HepG2 (cell line): ENCODE measurements around the gene SEC14L1. TPM values are rescaled to one million over a fixed set of nuclear protein-coding genes. Genes with fewer than 3 reads are reported as not detected.

Source experiments
- ATAC-seq: fragments of 200-7000 bp; cut with Tn5 transposase; 3 replicates; pipeline ENCODE4 v1.9.1; 2020; ENCODE audit warnings: mild to moderate bottlenecking, moderate library complexity
- BruUV-seq: library from RNA; stranded (reverse); fragments of 400-500 nt; replicated peaks from 2 replicates; lab custom pipeline; 2021; lab: Mats Ljungman, UMichigan
- CTCF ChIA-PET: fragments of 300-600 bp; formaldehyde crosslinking; extraction: SDS; loops from one replicate; lab custom pipeline; 2021; ENCODE audit warnings: low total read pairs, inconsistent platforms, low intra/inter-chr PET ratio; lab: Yijun Ruan, JAX
- POLR2A ChIA-PET: fragments of 350-600 bp; sonication (Branson Sonifier 250); formaldehyde crosslinking; loops from one replicate; lab custom pipeline; 2020; ENCODE audit warnings: antibody characterized with exemption, inconsistent platforms; lab: Yijun Ruan, JAX
- DNase-seq: peaks from one replicate; pipeline ENCODE4 v3.0.0-alpha.2; 2015; ENCODE audit warnings: low spot score
- FAIRE-seq: peaks from 3 replicates; lab custom pipeline; 2011; peaks lifted over from hg19 to GRCh38; lab: Jason Lieb, UNC
- H2AFZ ChIP-seq: one replicate; pipeline ENCODE4 v1.6.1; 2011; ENCODE audit warnings: low read length, inconsistent platforms
- H3K27ac ChIP-seq: fragments of 300-600 bp; 3 replicates; pipeline ENCODE4 v1.8.0; 2011; ENCODE audit warnings: mixed run types, mild to moderate bottlenecking, mixed read lengths, low read length, inconsistent platforms; ENCODE audit not compliant: insufficient read depth; ENCODE audit errors: extremely low read length
- H3K27me3 ChIP-seq, 2 experiments: fragments of 200-600 bp in 1 of 2; 2 replicates in 1 of 2; 3 replicates in 1 of 2; pipeline versions ENCODE4 v1.6.0 to v1.8.0; 2011; ENCODE audit warnings: low read length in 2 of 2, mild to moderate bottlenecking in 2 of 2, moderate library complexity in 2 of 2, inconsistent platforms in 1 of 2; ENCODE audit not compliant: insufficient read depth in 2 of 2, control insufficient read depth in 1 of 2
- H3K36me3 ChIP-seq, 2 experiments: fragments of 200-600 bp in 1 of 2; replicated peaks in 1 of 2; 2 replicates in 1 of 2; 3 replicates in 1 of 2; pipeline versions ENCODE4 v1.5.1 to v1.8.0; 2011; ENCODE audit warnings: low read length in 2 of 2, inconsistent platforms in 1 of 2; ENCODE audit not compliant: insufficient read depth in 2 of 2, control insufficient read depth in 1 of 2
- H3K4me1 ChIP-seq: 2 replicates; pipeline ENCODE4 v1.5.1; 2012; ENCODE audit warnings: low read length, inconsistent platforms; ENCODE audit not compliant: insufficient read depth
- H3K4me2 ChIP-seq: 2 replicates; pipeline ENCODE4 v1.6.0; 2011; ENCODE audit warnings: low read depth, low read length, inconsistent platforms
- H3K4me3 ChIP-seq, 3 experiments: fragments of 200-600 bp in 1 of 3; sonication (generic), shearing (Covaris generic) in 1 of 3; replicated peaks in 1 of 3; 2 replicates each; pipeline ENCODE4 v1.5.1; 2011 to 2016; ENCODE audit warnings: low read length in 3 of 3, inconsistent platforms in 2 of 3, low read depth in 2 of 3, mild to moderate bottlenecking in 2 of 3, control low read depth in 1 of 3, mixed read lengths in 1 of 3; ENCODE audit not compliant: insufficient read depth in 1 of 3
- H3K79me2 ChIP-seq: one replicate; pipeline ENCODE4 v1.6.1; 2011; ENCODE audit warnings: low read length, inconsistent platforms; ENCODE audit not compliant: insufficient read depth
- H3K9ac ChIP-seq: 2 replicates; pipeline ENCODE4 v1.6.0; 2011; ENCODE audit warnings: mild to moderate bottlenecking, low read depth, low read length, inconsistent platforms; ENCODE audit not compliant: insufficient read depth
- H3K9me3 ChIP-seq: 2 replicates; pipeline ENCODE4 v1.5.1; 2012; ENCODE audit warnings: mild to moderate bottlenecking, low read length
- H4K20me1 ChIP-seq: 2 replicates; pipeline ENCODE4 v1.6.0; 2011; ENCODE audit warnings: inconsistent platforms, mild to moderate bottlenecking, low read length, moderate library complexity; ENCODE audit not compliant: insufficient read depth
- ARNTL ChIP-seq: sonication (generic); formaldehyde crosslinking; IDR thresholded peaks from 2 replicates; pipeline ENCODE4 v1.4.0; 2020; ENCODE audit warnings: mild to moderate bottlenecking, missing genetic modification reagents
- CBX2 ChIP-seq, 2 experiments: fragments of 200-600 bp in 1 of 2; sonication (generic); formaldehyde crosslinking in 1 of 2; IDR thresholded peaks; 2 replicates each; pipeline versions ENCODE4 v1.7.0 to v1.8.1; 2018 to 2022; ENCODE audit warnings: low read depth in 2 of 2, low read length in 1 of 2, mild to moderate bottlenecking in 1 of 2, missing genetic modification reagents in 1 of 2
- FLYWCH1 ChIP-seq: sonication (generic); formaldehyde crosslinking; IDR thresholded peaks from 2 replicates; pipeline ENCODE4 v1.8.1; 2023; ENCODE audit warnings: mild to moderate bottlenecking, missing genetic modification reagents
- NR2F6 ChIP-seq, 2 experiments: IDR thresholded peaks; 2 replicates each; pipeline ENCODE4 v1.6.1; 2016; ENCODE audit warnings: antibody characterized with exemption in 1 of 2, mild to moderate bottlenecking in 1 of 2
- NRL ChIP-seq: sonication (generic); formaldehyde crosslinking; IDR thresholded peaks from 2 replicates; pipeline ENCODE4 v1.5.0; 2020; ENCODE audit warnings: missing genetic modification reagents, mild to moderate bottlenecking, moderate library complexity, borderline replicate concordance
- RELA ChIP-seq: sonication (generic); formaldehyde crosslinking; IDR thresholded peaks from 2 replicates; pipeline ENCODE4 v1.4.0; 2020; ENCODE audit warnings: missing genetic modification reagents
- TAF1 ChIP-seq: sonication (generic); formaldehyde crosslinking; IDR thresholded peaks from 2 replicates; pipeline ENCODE4 v1.4.0; 2020; ENCODE audit warnings: missing genetic modification reagents
- TERF1 ChIP-seq: sonication (generic); formaldehyde crosslinking; IDR thresholded peaks from 2 replicates; pipeline ENCODE4 v1.8.0; 2022; ENCODE audit warnings: mild to moderate bottlenecking, missing genetic modification reagents, moderate library complexity
- ZFAT ChIP-seq: sonication (generic); formaldehyde crosslinking; conservative IDR thresholded peaks from 2 replicates; pipeline ENCODE4 v1.8.1; 2023; ENCODE audit warnings: missing genetic modification reagents, inconsistent platforms
- ZNF337 ChIP-seq: sonication (generic); formaldehyde crosslinking; IDR thresholded peaks from 2 replicates; pipeline ENCODE4 v1.5.1; 2020; ENCODE audit warnings: missing genetic modification reagents, low read depth, mild to moderate bottlenecking, borderline replicate concordance
- ZNF615 ChIP-seq: sonication (generic); formaldehyde crosslinking; IDR thresholded peaks from 2 replicates; pipeline ENCODE4 v1.5.0; 2020; ENCODE audit warnings: mild to moderate bottlenecking, missing genetic modification reagents, borderline replicate concordance
- WGBS: methylation state at CpG from one replicate; pipeline ENCODE4 v1.1.6; 2017; ENCODE audit warnings: low lambda C conversion rate; 5-methylcytosine and 5-hydroxymethylcytosine counted together
- in situ Hi-C: cut with HindIII; loops from 2 replicates; pipeline ENCODE4 v1.10.0; 2017; ENCODE audit warnings: low pct_unique_long_range_greater_than_20kb; ENCODE audit not compliant: extremely low pct_ligation_motif_present
- intact Hi-C: fragments of 100-400 bp; cut with micrococcal nuclease; formaldehyde crosslinking; loops from one replicate; pipeline ENCODE4 v1.10.0; 2022; ENCODE audit not compliant: unreplicated experiment
- polyA plus RNA-seq, 8 experiments: library from polyadenylated mRNA; depleted of rRNA in 3 of 8; stranded (reverse) in 7 of 8; unstranded in 1 of 8; fragments of >200 nt; fragmentation: Illumina TruSeq in 4 of 8; extraction: Trizol in 4 of 8; gene quantifications; 2 replicates each; pipeline versions ENCODE4 v1.2.1 to v1.2.3, GENCODE V29; 2011 to 2016; ENCODE audit warnings: low read depth in 4 of 8, missing spikeins in 1 of 8, mixed read lengths in 1 of 8; ENCODE audit not compliant: insufficient read depth in 1 of 8
- total RNA-seq, 5 experiments: library from RNA; depleted of rRNA; stranded (reverse); fragments of >200 nt; fragmentation: Illumina TruSeq; extraction: Trizol; gene quantifications; 2 replicates each; pipeline ENCODE4 v1.2.3, GENCODE V29; 2016; ENCODE audit warnings: low read depth in 1 of 5
- TF ChIP-seq, protein P1 (sequence below): sonication (generic); formaldehyde crosslinking; conservative IDR thresholded peaks from 2 replicates; pipeline ENCODE4 v1.4.0; 2020; ENCODE audit warnings: missing genetic modification reagents

SEC14L1 gene
- total and polyA plus RNA-seq, 2 of the 13 experiments (the other 11 are each of a cell fraction or from before 2014, with no cell fraction given) = 26.3 to 43.9 TPM

DNA sequence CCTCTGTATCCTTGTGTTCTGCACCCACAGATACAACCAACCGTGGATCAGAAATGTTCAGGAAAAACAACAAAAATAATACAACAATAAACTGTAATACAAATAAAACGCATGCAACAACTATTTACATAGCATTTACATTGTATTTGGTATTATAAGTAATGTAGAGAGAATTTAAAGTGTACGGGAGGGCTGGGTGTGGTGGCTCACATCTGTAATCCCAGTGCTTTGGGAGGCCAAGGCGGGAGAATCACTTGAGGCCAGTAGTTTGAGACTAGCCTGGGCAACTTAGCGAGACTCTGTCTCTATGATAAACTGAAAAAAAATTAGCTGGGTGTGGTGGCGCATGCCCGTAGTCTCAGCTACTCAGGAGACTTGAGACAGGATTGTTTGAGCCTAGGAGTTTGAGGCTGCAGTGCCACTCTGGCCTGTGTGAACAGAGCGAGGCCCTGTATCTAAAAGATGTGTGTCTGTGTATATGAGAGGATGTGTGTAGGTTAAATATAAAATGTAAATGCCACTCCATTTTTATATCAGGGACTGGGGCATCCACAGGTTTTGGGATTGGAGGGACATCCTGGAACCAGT is 13.3 kb downstream of the SEC14L1 start:
- 96% methylated on average over 8 of the region's 8 CpGs for WGBS
- H3K27ac ChIP-seq = no peak overlapping the region
- in situ Hi-C loops (no loop called here), intact Hi-C loops (no loop called here)
- H3K4me1 ChIP-seq = peaks cover 10% of the 10 kb centered on the region
- H3K9me3 ChIP-seq = no peaks in the 10 kb centered on the region
- H3K79me2 ChIP-seq = peaks cover 45% of the 10 kb centered on the region
- no peak overlapping the region for H3K9ac ChIP-seq
- no peak overlapping the region for H2AFZ ChIP-seq
- no peak for ATAC-seq
- TF ChIP-seq ZFAT (CRISPR knock-in tag) (no peak), NRL (CRISPR knock-in tag) (no peak), FLYWCH1 (CRISPR knock-in tag) (no peak), ARNTL (CRISPR knock-in tag) (no peak), ZNF615 (no peak), TAF1 (CRISPR knock-in tag) (no peak), CBX2 (IDR thresholded peaks at IDR 0.05; ENCODE audit: low read depth, low read length) (no peak), CBX2 (CRISPR knock-in tag; IDR thresholded peaks at IDR 0.05; ENCODE audit: low read depth) (no peak), RELA (no peak), NR2F6 (IDR thresholded peaks at IDR 0.05) (no peak), NR2F6 (CRISPR knock-in tag; IDR thresholded peaks at IDR 0.05) (no peak)
- BruUV-seq = no TSS peak
- no peak overlapping the region for H3K4me2 ChIP-seq
- no peak for FAIRE-seq
- peaks cover 8 to 12% of the 10 kb centered on the region in 2 experiments for H3K36me3 ChIP-seq
- H3K4me3 ChIP-seq = no peak overlapping the region
- no peaks in the 10 kb centered on the region for H4K20me1 ChIP-seq
- H3K27me3 ChIP-seq = no peaks in the 10 kb centered on the region
- ChIA-PET CTCF (no interaction called here), POLR2A (no interaction called here)
- DNase-seq = no peak

DNA sequence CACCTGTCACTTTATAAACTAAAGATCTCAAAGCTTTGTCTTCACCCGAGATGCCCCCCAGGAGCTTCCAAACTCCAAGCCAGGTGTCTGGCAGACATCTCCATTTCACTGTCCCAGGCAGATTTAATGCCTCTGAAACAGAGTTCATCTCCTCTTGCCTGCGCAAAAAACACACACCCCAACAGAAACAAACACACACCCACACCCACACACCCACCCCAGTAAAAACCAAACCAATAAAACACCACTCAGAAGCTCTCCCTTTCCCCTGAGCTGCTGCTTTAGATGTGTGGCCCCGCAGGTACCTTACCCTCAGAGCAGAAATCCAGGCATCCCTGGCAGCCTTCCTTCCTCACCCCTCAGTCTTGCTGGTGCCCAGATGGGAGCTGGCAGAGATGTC is 14.4 kb downstream of the SEC14L1 start:
- Histone ChIP-seq H2AFZ (no peak overlapping the region), H3K4me1 (peaks cover 8% of the 10 kb centered on the region), H3K9me3 (no peaks in the 10 kb centered on the region), H3K27ac (no peak overlapping the region), H3K27me3 (no peaks in the 10 kb centered on the region), H3K79me2 (peaks cover 38% of the 10 kb centered on the region), H4K20me1 (no peaks in the 10 kb centered on the region), H3K9ac (no peak overlapping the region), H3K4me2 (no peak overlapping the region), H3K36me3 (peaks cover 6 to 9% of the 10 kb centered on the region in 2 experiments), H3K4me3 (no peak overlapping the region)
- intact Hi-C loops = no loop called here
- DNase-seq (no peak), FAIRE-seq (no peak), ATAC-seq (no peak)
- ChIA-PET POLR2A (interaction anchor here (1.2 to 1.4 kb wide), 2 partner anchors 13 to 31 kb away, joined by 3 read pairs; no protein-coding TSS in a partner anchor), CTCF (no interaction called here)
- in situ Hi-C loops = no loop called here
- 92% methylated on average over 3 of the region's 3 CpGs for WGBS
- no TSS peak for BruUV-seq
- TF ChIP-seq TERF1 (CRISPR knock-in tag) (no peak), ZNF337 (CRISPR knock-in tag) (no peak)
- TF ChIP-seq, protein P1, sequence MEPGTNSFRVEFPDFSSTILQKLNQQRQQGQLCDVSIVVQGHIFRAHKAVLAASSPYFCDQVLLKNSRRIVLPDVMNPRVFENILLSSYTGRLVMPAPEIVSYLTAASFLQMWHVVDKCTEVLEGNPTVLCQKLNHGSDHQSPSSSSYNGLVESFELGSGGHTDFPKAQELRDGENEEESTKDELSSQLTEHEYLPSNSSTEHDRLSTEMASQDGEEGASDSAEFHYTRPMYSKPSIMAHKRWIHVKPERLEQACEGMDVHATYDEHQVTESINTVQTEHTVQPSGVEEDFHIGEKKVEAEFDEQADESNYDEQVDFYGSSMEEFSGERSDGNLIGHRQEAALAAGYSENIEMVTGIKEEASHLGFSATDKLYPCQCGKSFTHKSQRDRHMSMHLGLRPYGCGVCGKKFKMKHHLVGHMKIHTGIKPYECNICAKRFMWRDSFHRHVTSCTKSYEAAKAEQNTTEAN (CRISPR knock-in tag) = no peak
